CD4-positive, alpha-beta T cell (primary cell): ENCODE measurements around the gene NINL. TPM values are rescaled to one million over a fixed set of nuclear protein-coding genes. Genes with fewer than 3 reads are reported as not detected.

Experiments used
- ATAC-seq: fragments of 200-7000 bp; cut with Tn5 transposase; one replicate; pipeline ENCODE4 v1.10.0; 2022; ENCODE audit warnings: mild to moderate bottlenecking; ENCODE audit not compliant: poor library complexity
- CTCF ChIA-PET: fragments of 350-600 bp; sonication (Branson Sonifier 250); formaldehyde crosslinking; loops from one replicate; lab custom pipeline; 2021; ENCODE audit warnings: antibody characterized with exemption, inconsistent platforms; lab: Charles Lee
- POLR2A ChIA-PET: fragments of 350-600 bp; sonication (Branson Sonifier 250); formaldehyde crosslinking; loops from one replicate; lab custom pipeline; 2021; ENCODE audit warnings: antibody characterized with exemption, inconsistent platforms; lab: Charles Lee
- DNase-seq, 14 experiments: peaks; one replicate each; pipeline ENCODE4 v3.0.0-alpha.2; 2013 to 2020; ENCODE audit warnings: mixed read lengths in 2 of 14
- H3K27ac ChIP-seq, 2 donors: one replicate each; pipeline versions ENCODE4 v1.5.1 to v1.7.0; 2013; ENCODE audit warnings: low read length in 2 of 2, low read depth in 1 of 2, mild to moderate bottlenecking in 1 of 2
- H3K27me3 ChIP-seq, 2 experiments: 1 replicate in 1 of 2; 2 replicates in 1 of 2; pipeline versions ENCODE4 v1.6.1 to v1.7.0; 2013; ENCODE audit warnings: low read length in 2 of 2, control low read depth in 1 of 2, mild to moderate bottlenecking in 1 of 2, moderate library complexity in 1 of 2; ENCODE audit not compliant: insufficient read depth in 2 of 2, control insufficient read depth in 1 of 2
- H3K36me3 ChIP-seq: one replicate; pipeline ENCODE4 v1.6.1; 2013; ENCODE audit warnings: low read length, control low read depth; ENCODE audit not compliant: insufficient read depth
- H3K4me1 ChIP-seq: one replicate; pipeline ENCODE4 v1.6.1; 2013; ENCODE audit warnings: low read length, control low read depth; ENCODE audit not compliant: insufficient read depth
- H3K4me3 ChIP-seq: one replicate; pipeline ENCODE4 v1.5.1; 2013; ENCODE audit warnings: mild to moderate bottlenecking, low read length, moderate library complexity
- H3K9me3 ChIP-seq, 2 experiments: 1 replicate in 1 of 2; 2 replicates in 1 of 2; pipeline versions ENCODE4 v1.6.1 to v1.7.0; 2013; ENCODE audit warnings: low read length in 2 of 2, mild to moderate bottlenecking in 2 of 2, control low read depth in 1 of 2, moderate library complexity in 1 of 2; ENCODE audit not compliant: control insufficient read depth in 1 of 2, insufficient read depth in 1 of 2
- H3K27ac Mint-ChIP-seq: one replicate; pipeline ENCODE4 v1.8.0; 2020; ENCODE audit warnings: mixed read lengths
- H3K27me3 Mint-ChIP-seq: one replicate; pipeline ENCODE4 v1.8.0; 2021; ENCODE audit warnings: mixed read lengths
- H3K36me3 Mint-ChIP-seq: one replicate; pipeline ENCODE4 v1.8.0; 2021; ENCODE audit warnings: low read depth, mixed read lengths
- H3K4me1 Mint-ChIP-seq: one replicate; pipeline ENCODE4 v1.8.0; 2021; ENCODE audit warnings: low read depth, mixed read lengths
- H3K4me3 Mint-ChIP-seq: one replicate; pipeline ENCODE4 v1.8.0; 2020; ENCODE audit warnings: mild to moderate bottlenecking, mixed read lengths
- H3K9me3 Mint-ChIP-seq: one replicate; pipeline ENCODE4 v1.8.0; 2020; ENCODE audit warnings: mixed read lengths
- intact Hi-C, 2 experiments: fragments of 100-400 bp; cut with DNase I in 1 of 2; cut with micrococcal nuclease in 1 of 2; formaldehyde crosslinking; loops; one replicate each; pipeline versions ENCODE4 v1.15.1 to v1.9.0; 2023 to 2025; cut with DNase I, micrococcal nuclease
- total RNA-seq, 174 experiments: library from RNA in 2 of 174; stranded (reverse) in 2 of 174; gene quantifications; one replicate each; pipeline ENCODE4 v1.2.3 and lab custom pipeline; 2021 to 2026
- TF ChIP-seq, protein P1 (sequence below): fragments of 200-600 bp; IDR thresholded peaks from one replicate; pipeline ENCODE4 v1.8.0; 2022; ENCODE audit warnings: antibody characterized with exemption, mild to moderate bottlenecking

The NINL gene
- total RNA-seq, 2 experiments from 2014 or later, result 2.7 to 4.0 TPM

DNA sequence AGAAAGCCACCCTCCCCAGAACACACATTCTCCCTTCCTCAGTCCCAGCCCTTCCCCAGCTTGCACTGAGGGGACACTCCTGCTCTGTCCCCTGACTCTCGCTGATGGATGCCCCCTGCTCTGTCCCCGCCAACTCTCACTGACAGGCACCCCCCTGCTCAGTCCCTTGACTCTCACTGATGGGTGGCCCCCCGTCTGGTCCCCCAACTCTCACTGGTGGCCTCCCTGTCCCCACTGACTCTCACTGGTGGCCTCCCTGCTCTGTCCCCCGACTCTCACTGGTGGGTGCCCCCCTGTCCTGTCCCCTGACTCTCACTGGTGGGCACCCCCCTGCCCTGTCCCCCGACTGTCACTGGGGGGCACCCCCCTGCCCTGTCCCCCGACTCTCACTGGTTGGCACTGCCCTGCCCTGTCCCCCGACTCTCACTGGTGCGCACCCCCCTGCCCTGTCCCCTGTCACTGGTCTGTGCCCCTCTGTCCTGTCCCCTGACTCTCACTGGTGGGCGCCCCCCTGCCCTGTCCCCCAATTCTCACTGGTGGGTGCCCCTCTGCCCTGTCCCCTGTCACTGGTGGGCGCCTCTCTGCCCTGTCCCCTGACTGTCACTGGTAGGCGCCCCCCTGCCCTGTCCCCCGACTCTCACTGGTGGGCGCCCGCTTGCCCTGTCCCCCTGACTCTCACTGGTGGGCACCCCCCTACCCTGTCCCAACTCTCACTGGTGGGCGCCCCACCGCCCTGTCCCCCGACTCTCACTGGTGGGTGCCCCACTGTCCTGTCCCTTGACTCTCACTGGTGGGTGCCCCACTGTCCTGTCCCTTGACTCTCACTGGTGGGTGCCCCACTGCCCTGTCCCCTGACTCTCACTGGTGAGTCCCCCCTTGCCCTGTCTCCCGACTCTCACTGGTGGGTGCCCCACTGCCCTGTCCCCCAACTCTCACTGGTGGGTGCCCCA is 116.9 kb downstream of the NINL start:
- H3K9me3 ChIP-seq, result no peaks in the 10 kb centered on the region
- H3K27me3 Mint-ChIP-seq, result no peaks in the 10 kb centered on the region
- DNase-seq, result no peak
- ChIA-PET CTCF (no interaction called here), POLR2A (no interaction called here)
- no peak for ATAC-seq
- H3K9me3 Mint-ChIP-seq, result no peaks in the 10 kb centered on the region
- no peaks in the 10 kb centered on the region for H3K36me3 ChIP-seq
- TF ChIP-seq, protein P1, sequence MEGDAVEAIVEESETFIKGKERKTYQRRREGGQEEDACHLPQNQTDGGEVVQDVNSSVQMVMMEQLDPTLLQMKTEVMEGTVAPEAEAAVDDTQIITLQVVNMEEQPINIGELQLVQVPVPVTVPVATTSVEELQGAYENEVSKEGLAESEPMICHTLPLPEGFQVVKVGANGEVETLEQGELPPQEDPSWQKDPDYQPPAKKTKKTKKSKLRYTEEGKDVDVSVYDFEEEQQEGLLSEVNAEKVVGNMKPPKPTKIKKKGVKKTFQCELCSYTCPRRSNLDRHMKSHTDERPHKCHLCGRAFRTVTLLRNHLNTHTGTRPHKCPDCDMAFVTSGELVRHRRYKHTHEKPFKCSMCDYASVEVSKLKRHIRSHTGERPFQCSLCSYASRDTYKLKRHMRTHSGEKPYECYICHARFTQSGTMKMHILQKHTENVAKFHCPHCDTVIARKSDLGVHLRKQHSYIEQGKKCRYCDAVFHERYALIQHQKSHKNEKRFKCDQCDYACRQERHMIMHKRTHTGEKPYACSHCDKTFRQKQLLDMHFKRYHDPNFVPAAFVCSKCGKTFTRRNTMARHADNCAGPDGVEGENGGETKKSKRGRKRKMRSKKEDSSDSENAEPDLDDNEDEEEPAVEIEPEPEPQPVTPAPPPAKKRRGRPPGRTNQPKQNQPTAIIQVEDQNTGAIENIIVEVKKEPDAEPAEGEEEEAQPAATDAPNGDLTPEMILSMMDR, result no peak
- peaks cover 7% of the 10 kb centered on the region for H3K4me1 Mint-ChIP-seq
- H3K27ac Mint-ChIP-seq, result no peak overlapping the region
- no peak overlapping the region for H3K27ac ChIP-seq
- intact Hi-C loops, result no loop called here
- no peak overlapping the region for H3K4me3 Mint-ChIP-seq
- peaks cover 6% of the 10 kb centered on the region for H3K4me1 ChIP-seq
- no peaks in the 10 kb centered on the region for H3K36me3 Mint-ChIP-seq
- no peaks in the 10 kb centered on the region for H3K27me3 ChIP-seq
- no peak overlapping the region for H3K4me3 ChIP-seq

DNA sequence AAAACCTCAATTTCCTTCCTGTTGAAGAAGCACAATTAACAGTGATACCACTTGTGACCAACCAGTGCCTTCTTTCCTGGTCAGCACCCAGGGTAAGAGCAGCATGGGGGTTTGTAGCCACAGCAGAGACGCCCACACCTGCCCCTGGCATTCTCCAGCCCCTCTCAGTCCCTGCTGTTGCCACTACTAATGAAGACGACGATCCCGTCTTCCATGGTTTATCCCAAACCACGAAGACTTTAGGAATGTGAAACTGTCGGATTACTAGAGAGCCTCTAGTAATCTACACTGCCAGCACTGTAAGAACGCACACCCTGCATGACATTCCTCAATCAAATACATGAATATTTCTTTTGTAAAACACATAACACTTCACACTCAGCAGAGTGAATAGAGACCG is 117.9 kb downstream of the NINL start:
- no peaks in the 10 kb centered on the region for H3K27me3 Mint-ChIP-seq
- no peak overlapping the region for H3K4me3 Mint-ChIP-seq
- ChIA-PET CTCF (no interaction called here), POLR2A (no interaction called here)
- peaks cover 7% of the 10 kb centered on the region for H3K4me1 Mint-ChIP-seq
- no peaks in the 10 kb centered on the region for H3K9me3 Mint-ChIP-seq
- H3K27ac Mint-ChIP-seq, result no peak overlapping the region
- ATAC-seq, result no peak
- no peaks in the 10 kb centered on the region for H3K36me3 Mint-ChIP-seq
- intact Hi-C loops, result no loop called here
- no peaks in the 10 kb centered on the region for H3K36me3 ChIP-seq
- peaks cover 6% of the 10 kb centered on the region for H3K4me1 ChIP-seq
- H3K9me3 ChIP-seq, result no peaks in the 10 kb centered on the region
- H3K27me3 ChIP-seq, result no peaks in the 10 kb centered on the region
- TF ChIP-seq, protein P1, result no peak
- no peak overlapping the region for H3K27ac ChIP-seq
- no peak for DNase-seq
- no peak overlapping the region for H3K4me3 ChIP-seq

DNA sequence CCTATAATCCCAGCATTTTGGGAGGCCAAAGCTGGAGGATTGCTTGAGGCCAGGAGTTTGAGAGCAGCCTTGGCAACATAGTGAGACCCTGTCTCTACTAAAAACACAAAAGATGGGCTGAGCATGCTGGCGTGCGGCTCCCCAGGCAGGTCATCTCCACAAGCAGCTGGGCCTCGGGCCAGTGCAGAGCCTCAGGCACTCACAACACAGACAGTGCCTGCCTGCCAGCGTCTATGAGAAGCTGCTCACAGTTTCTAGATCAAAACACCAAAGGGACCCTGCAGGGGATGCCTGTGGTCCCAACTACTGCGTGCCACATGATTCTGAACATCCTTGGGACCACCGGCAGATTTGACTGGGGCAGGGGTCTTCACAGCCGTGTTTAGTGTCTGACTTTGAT is 118.5 kb downstream of the NINL start:
- Mint-ChIP-seq H3K4me1 (peaks cover 7% of the 10 kb centered on the region), H3K27me3 (no peaks in the 10 kb centered on the region), H3K9me3 (no peaks in the 10 kb centered on the region), H3K36me3 (no peaks in the 10 kb centered on the region), H3K27ac (no peak overlapping the region), H3K4me3 (no peak overlapping the region)
- POLR2A ChIA-PET, result no interaction called here
- no peaks in the 10 kb centered on the region for H3K36me3 ChIP-seq
- no peaks in the 10 kb centered on the region for H3K9me3 ChIP-seq
- peaks cover 6% of the 10 kb centered on the region for H3K4me1 ChIP-seq
- DNase-seq, result no peak
- no peak overlapping the region for H3K4me3 ChIP-seq
- TF ChIP-seq, protein P1, result no peak
- H3K27ac ChIP-seq, result no peak overlapping the region
- ATAC-seq, result no peak
- CTCF ChIA-PET, result no interaction called here
- no peaks in the 10 kb centered on the region for H3K27me3 ChIP-seq
- intact Hi-C loops, result no loop called here
